IMR-90 (cell line): ENCODE results near the gene BCKDK.

ENCODE experiments used
- CEBPB ChIP-seq: IDR thresholded peaks from 2 replicates; pipeline ENCODE4 v1.6.1; 2012; ENCODE audit warnings: low read depth, low read length, improper control_type of control experiment
- CTCF ChIP-seq: conservative IDR thresholded peaks from 2 replicates; pipeline ENCODE4 v1.5.1; 2012; ENCODE audit warnings: mild to moderate bottlenecking, low read depth, low read length, improper control_type of control experiment
- MAZ ChIP-seq: IDR thresholded peaks from 2 replicates; pipeline ENCODE4 v1.6.1; 2012; ENCODE audit warnings: low read depth, mild to moderate bottlenecking, low read length, improper control_type of control experiment, moderate library complexity, borderline replicate concordance
- MXI1 ChIP-seq: IDR thresholded peaks from 2 replicates; pipeline ENCODE4 v1.6.1; 2012; ENCODE audit warnings: low read depth, mild to moderate bottlenecking, low read length, moderate library complexity, borderline replicate concordance
- POLR2A ChIP-seq: IDR thresholded peaks from 2 replicates; pipeline ENCODE4 v1.6.1; 2012; ENCODE audit warnings: mild to moderate bottlenecking, low read depth, low read length
- RAD21 ChIP-seq: IDR thresholded peaks from 2 replicates; pipeline ENCODE4 v1.6.1; 2012; ENCODE audit warnings: low read length, improper control_type of control experiment
- RFX5 ChIP-seq: IDR thresholded peaks from 2 replicates; pipeline ENCODE4 v1.8.0; 2012; ENCODE audit warnings: low read depth, mild to moderate bottlenecking, low read length, moderate library complexity

- TF ChIP-seq MXI1 (no peak), CTCF (no peak), POLR2A (no peak), MAZ (no peak), RFX5 (no peak), RAD21 (no peak), CEBPB (no peak)
These were observed 41.1 kb downstream of the BCKDK start for GRCh38 chr16:31149332-31149731.
